ENCODE results near the gene LGALS3.

The LGALS3 gene

DNA sequence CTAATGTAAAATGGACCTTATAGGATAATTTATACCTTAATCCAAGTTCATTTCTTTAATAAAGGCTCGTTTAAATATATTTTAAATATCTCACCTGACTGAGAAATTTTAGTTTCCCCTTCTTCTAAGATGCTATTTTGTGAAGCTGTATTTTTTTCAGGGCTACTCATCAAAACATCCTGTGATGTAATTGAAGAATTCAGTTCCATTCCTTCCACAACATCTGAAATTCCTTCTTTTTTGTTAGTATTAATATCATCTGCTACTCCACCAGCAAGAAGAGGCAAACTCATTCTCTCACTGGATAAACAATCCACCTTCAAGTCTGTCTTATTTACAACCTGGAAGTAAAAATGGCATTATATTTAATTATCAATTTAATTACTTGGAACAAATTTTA, 22.5 kb downstream of the LGALS3 start:
- H3K36me3 ChIP-seq (ENCODE audit: insufficient read depth, low read length): peaks cover 69% of the 10 kb centered on the region
- H3K4me1 ChIP-seq (ENCODE audit: insufficient read depth, low read length): no peaks in the 10 kb centered on the region
- H3K4me3 ChIP-seq (ENCODE audit: low read length): no peak overlapping the region
- H3K27me3 ChIP-seq (ENCODE audit: insufficient read depth, low read length): no peaks in the 10 kb centered on the region
- H3K9me3 ChIP-seq (ENCODE audit: low read length): no peaks in the 10 kb centered on the region
- H2AFZ ChIP-seq (ENCODE audit: low read depth, low read length): no peak overlapping the region

DNA sequence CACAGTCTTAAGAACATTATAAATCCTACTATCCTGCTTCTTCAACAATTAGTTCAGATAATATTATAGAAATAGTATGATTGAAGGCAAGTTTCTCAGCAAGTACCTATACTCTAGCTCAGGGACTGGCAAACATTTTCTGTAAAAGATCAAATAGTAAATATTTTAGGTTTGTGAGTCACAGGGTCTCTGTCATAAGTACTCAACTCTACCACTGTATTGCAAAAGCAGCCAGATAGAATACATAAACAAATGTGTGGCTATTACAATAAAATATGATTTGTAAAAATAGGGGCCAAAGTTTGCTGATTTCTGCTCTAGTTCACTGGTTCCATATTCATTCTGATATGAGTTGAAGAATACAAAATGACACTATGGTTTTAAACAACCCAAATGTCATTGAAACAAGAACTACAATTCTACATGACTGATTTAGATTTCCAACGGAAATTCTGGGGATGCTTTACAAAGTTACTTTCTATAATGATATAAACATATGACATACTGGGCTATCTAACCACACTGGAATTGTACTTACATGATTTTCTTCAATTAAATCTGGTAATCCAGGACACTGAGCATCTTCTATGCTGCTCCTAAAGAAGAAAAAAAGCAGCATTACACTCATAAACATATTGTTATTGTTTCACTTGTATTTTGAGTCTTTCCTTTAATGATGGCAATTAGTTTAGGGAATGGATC, 23.2 kb downstream of the LGALS3 start:
- H3K4me1 ChIP-seq (ENCODE audit: insufficient read depth, low read length): no peaks in the 10 kb centered on the region
- H3K36me3 ChIP-seq (ENCODE audit: insufficient read depth, low read length): peaks cover 69% of the 10 kb centered on the region
- H3K9me3 ChIP-seq (ENCODE audit: low read length): no peaks in the 10 kb centered on the region
- no peak overlapping the region for H2AFZ ChIP-seq (ENCODE audit: low read depth, low read length)
- H3K27me3 ChIP-seq (ENCODE audit: insufficient read depth, low read length): no peaks in the 10 kb centered on the region
- no peak overlapping the region for H3K4me3 ChIP-seq (ENCODE audit: low read length)

GRCh38 chr14:55153951-55154350, 24.9 kb downstream of the LGALS3 start:
- H3K4me1 ChIP-seq (ENCODE audit: insufficient read depth, low read length): no peaks in the 10 kb centered on the region
- H3K9me3 ChIP-seq (ENCODE audit: low read length): no peaks in the 10 kb centered on the region
- no peak overlapping the region for H3K4me3 ChIP-seq (ENCODE audit: low read length)
- H2AFZ ChIP-seq (ENCODE audit: low read depth, low read length): no peak overlapping the region
- H3K27me3 ChIP-seq (ENCODE audit: insufficient read depth, low read length): no peaks in the 10 kb centered on the region
- peaks cover 74% of the 10 kb centered on the region for H3K36me3 ChIP-seq (ENCODE audit: insufficient read depth, low read length)

DNA sequence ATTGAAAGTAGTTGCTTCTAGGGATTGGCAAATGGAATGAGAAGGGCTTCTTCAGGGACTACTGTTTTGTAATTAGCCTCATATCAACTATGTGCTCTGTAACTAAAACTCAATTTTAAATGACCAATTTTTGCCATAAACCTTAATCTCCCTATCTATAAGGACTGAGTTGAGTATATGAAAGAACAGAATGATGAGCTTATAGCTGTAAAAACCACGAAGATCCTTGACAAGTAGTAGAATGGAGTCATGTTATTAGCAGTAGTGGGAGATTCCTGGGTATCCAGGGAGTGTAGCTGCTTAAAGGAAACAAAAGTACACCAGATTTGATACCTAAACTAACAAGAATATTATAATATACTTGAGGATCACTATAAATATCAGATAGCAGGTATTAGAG, 28.0 kb downstream of the LGALS3 start:
- Histone ChIP-seq H2AFZ (ENCODE audit: low read depth, low read length) (no peak overlapping the region), H3K9me3 (ENCODE audit: low read length) (no peaks in the 10 kb centered on the region), H3K27me3 (ENCODE audit: insufficient read depth, low read length) (no peaks in the 10 kb centered on the region), H3K4me1 (ENCODE audit: insufficient read depth, low read length) (no peaks in the 10 kb centered on the region), H3K36me3 (ENCODE audit: insufficient read depth, low read length) (peaks cover 63% of the 10 kb centered on the region), H3K4me3 (ENCODE audit: low read length) (no peak overlapping the region)

DNA sequence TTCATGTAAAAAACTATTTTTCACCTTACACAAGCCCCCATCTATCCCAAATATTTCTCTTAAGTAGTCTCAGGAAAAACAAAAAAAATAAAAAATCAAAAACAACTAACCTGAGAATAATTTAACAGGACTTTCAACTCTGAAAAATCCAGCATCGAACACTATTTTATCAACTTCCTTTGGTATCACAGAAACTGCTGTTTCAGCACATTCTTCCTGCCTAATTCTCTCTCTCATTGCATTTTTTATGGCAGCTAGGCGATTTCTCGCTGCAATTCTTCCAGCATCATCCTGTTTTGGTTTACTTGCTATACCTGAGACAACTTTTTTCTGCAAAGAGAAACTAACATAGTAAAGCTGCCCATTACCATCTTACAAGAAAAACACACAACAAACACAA, 29.4 kb downstream of the LGALS3 start:
- peaks cover 64% of the 10 kb centered on the region for H3K36me3 ChIP-seq (ENCODE audit: insufficient read depth, low read length)
- H2AFZ ChIP-seq (ENCODE audit: low read depth, low read length): no peak overlapping the region

GRCh38 chr14:55160989-55161388, 31.9 kb downstream of the LGALS3 start:
- Histone ChIP-seq H2AFZ (ENCODE audit: low read depth, low read length) (no peak overlapping the region), H3K27me3 (ENCODE audit: insufficient read depth, low read length) (no peaks in the 10 kb centered on the region), H3K9me3 (ENCODE audit: low read length) (no peaks in the 10 kb centered on the region), H3K36me3 (ENCODE audit: insufficient read depth, low read length) (peaks cover 73% of the 10 kb centered on the region), H3K4me3 (ENCODE audit: low read length) (no peak overlapping the region), H3K4me1 (ENCODE audit: insufficient read depth, low read length) (no peaks in the 10 kb centered on the region)

More for the DNA sequence above, 29.4 kb downstream of the LGALS3 start:
- Histone ChIP-seq H3K27me3 (ENCODE audit: insufficient read depth, low read length) (no peaks in the 10 kb centered on the region), H3K4me1 (ENCODE audit: insufficient read depth, low read length) (no peaks in the 10 kb centered on the region), H3K4me3 (ENCODE audit: low read length) (no peak overlapping the region), H3K9me3 (ENCODE audit: low read length) (no peaks in the 10 kb centered on the region)

DNA sequence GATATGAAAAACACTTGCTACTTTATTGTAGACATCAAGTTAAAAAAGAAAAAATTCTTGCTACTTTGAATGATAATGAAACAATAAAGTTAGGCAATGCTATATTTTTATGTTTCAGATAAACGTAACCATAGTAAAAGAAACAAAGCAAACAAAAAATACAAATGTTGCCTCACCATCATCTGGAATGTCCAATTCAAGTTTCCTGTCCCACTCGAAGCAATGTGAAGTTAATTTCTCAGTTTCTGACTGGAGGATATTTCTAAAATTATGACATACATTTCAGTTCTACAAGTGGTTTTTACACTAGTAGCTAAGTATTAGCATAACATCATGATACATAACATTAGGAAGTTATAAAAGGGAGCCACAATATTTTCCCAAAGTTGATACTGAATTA, 41.5 kb downstream of the LGALS3 start:
- H3K36me3 ChIP-seq (ENCODE audit: insufficient read depth, low read length): peaks cover 51% of the 10 kb centered on the region

DNA sequence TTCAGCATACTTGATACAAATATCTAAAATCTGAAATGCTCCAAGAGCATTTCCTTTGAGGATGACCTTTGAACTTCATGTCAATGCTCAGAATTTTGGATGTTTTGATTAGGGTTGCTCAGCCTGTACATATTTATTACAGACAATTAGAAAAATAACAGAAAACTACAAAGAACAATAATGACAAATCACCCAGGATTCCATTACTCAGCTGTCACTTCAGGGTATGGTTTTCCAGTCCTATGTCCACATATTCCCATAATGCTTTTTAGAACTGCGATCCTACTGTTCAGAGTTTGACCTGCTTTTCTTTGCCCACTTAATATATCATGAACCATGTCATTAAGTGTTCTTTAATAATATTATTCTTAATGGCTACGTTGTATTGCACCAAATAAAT, 51.0 kb downstream of the LGALS3 start:
- Histone ChIP-seq H3K9me3 (ENCODE audit: low read length) (no peaks in the 10 kb centered on the region), H3K36me3 (ENCODE audit: insufficient read depth, low read length) (peaks cover 71% of the 10 kb centered on the region), H3K27me3 (ENCODE audit: insufficient read depth, low read length) (no peaks in the 10 kb centered on the region), H2AFZ (ENCODE audit: low read depth, low read length) (no peak overlapping the region), H3K4me3 (ENCODE audit: low read length) (no peak overlapping the region), H3K4me1 (ENCODE audit: insufficient read depth, low read length) (no peaks in the 10 kb centered on the region)

More for the DNA sequence above, 41.5 kb downstream of the LGALS3 start:
- H3K9me3 ChIP-seq (ENCODE audit: low read length): no peaks in the 10 kb centered on the region
- no peaks in the 10 kb centered on the region for H3K27me3 ChIP-seq (ENCODE audit: insufficient read depth, low read length)
- no peaks in the 10 kb centered on the region for H3K4me1 ChIP-seq (ENCODE audit: insufficient read depth, low read length)
- no peak overlapping the region for H2AFZ ChIP-seq (ENCODE audit: low read depth, low read length)
- no peak overlapping the region for H3K4me3 ChIP-seq (ENCODE audit: low read length)

DNA sequence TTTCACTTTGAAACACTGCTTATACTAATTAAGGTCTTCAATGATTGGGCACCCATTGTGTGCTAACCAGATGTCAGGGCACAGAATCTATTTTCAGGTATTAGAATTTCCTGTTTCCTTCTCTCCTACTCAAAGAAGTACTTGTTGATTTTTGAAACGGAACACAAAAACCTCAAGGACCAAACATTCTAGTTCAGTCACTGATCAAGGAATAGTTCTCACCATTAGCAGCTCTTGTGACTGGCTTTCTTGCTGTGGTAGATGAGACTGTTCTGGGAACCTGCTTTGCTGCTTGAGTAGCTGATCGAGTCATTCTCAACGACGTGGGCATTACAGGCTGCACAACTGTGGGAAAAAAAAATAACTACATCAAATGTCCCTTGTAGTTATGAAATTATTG, 51.4 kb downstream of the LGALS3 start:
- Histone ChIP-seq H3K4me3 (ENCODE audit: low read length) (no peak overlapping the region), H3K27me3 (ENCODE audit: insufficient read depth, low read length) (no peaks in the 10 kb centered on the region), H3K9me3 (ENCODE audit: low read length) (no peaks in the 10 kb centered on the region), H3K36me3 (ENCODE audit: insufficient read depth, low read length) (peaks cover 68% of the 10 kb centered on the region), H3K4me1 (ENCODE audit: insufficient read depth, low read length) (no peaks in the 10 kb centered on the region), H2AFZ (ENCODE audit: low read depth, low read length) (no peak overlapping the region)

GRCh38 chr14:55188686-55189295, 59.7 kb downstream of the LGALS3 start:
- peaks cover 16% of the 10 kb centered on the region for H3K4me1 ChIP-seq (ENCODE audit: insufficient read depth, low read length)
- no peak overlapping the region for H2AFZ ChIP-seq (ENCODE audit: low read depth, low read length)
- no peaks in the 10 kb centered on the region for H3K27me3 ChIP-seq (ENCODE audit: insufficient read depth, low read length)
- no peaks in the 10 kb centered on the region for H3K9me3 ChIP-seq (ENCODE audit: low read length)
- peaks cover 12% of the 10 kb centered on the region for H3K36me3 ChIP-seq (ENCODE audit: insufficient read depth, low read length)
- H3K4me3 ChIP-seq (ENCODE audit: low read length): no peak overlapping the region

DNA sequence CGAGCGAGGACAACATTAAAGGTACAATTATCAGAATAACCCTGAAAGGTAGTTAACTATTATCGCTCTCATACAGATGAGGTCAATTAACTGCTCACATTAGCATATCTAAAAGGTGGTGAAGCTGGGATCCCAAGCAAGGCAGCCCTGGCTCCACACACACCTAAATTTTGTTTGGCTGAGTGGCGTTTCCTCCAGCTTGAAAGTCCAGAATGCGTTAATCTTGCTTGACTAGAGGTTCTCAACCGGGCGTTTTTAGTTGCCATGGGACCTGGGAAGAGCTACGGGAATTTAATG, 61.8 kb downstream of the LGALS3 start:
- Histone ChIP-seq H3K4me1 (ENCODE audit: insufficient read depth, low read length) (peaks cover 16% of the 10 kb centered on the region), H2AFZ (ENCODE audit: low read depth, low read length) (peak overlapping the region; percentile 36), H3K27me3 (ENCODE audit: insufficient read depth, low read length) (no peaks in the 10 kb centered on the region), H3K36me3 (ENCODE audit: insufficient read depth, low read length) (peaks cover 8% of the 10 kb centered on the region), H3K9me3 (ENCODE audit: low read length) (no peaks in the 10 kb centered on the region), H3K4me3 (ENCODE audit: low read length) (peak overlapping the region; percentile 63)

DNA sequence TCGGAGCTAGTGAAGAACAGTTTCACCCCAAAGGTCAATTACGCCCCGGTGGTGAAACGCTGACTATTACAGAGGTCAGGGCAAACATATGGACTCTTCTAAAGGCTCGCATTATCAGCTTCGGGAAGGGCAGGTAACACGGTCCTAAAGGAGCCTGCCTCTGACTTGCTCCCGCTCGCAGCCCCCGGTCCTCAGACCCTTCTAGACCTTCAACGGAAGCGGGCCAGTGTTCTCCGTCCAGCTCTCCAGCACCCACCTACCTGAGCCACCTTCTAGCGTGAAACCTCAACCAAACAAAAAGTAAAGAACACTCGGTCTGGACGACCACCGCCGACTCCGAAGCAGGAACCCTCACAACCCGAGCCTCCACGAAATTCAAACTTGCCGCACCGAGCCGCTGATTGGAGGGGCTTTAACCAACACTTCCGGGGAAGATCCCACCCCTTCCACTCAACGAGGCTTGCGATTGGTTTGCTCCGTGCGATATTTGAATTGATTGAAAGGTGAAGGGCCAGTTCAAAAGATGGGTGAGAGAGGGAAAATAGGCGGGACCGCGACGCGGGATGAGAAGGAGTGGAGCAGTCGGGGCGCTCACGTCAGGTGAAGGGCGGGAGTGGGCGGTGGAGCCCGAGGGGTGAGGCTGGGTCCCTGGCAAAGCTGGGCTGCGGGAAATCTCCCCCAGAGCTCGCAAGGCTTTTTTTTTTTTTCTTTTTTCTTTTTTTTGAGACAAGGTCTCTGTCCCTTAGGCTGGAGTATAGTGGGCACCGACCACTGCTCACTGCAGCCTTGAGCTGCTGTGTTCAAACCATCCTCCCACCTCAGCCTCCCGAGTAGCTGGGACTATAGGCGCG, 62.4 kb downstream of the LGALS3 start, which contains the start of gene DLGAP5:
Gene DLGAP5, minus strand, starts transcription at position 383 of the 851 bp plus-strand sequence. CDS start 2,406 bp downstream, outside the sequence.
- peak within 1 kb of the TSS; percentile 63 for H3K4me3 ChIP-seq (ENCODE audit: low read length)
- peak within 1 kb of the TSS; percentile 37 for H2AFZ ChIP-seq (ENCODE audit: low read depth, low read length)
- H3K36me3 ChIP-seq (ENCODE audit: insufficient read depth, low read length): peaks cover 5% of the 10 kb centered on the region
- no peaks in the 10 kb centered on the region for H3K9me3 ChIP-seq (ENCODE audit: low read length)
- peaks cover 16% of the 10 kb centered on the region for H3K4me1 ChIP-seq (ENCODE audit: insufficient read depth, low read length)
- no peaks in the 10 kb centered on the region for H3K27me3 ChIP-seq (ENCODE audit: insufficient read depth, low read length)

DNA sequence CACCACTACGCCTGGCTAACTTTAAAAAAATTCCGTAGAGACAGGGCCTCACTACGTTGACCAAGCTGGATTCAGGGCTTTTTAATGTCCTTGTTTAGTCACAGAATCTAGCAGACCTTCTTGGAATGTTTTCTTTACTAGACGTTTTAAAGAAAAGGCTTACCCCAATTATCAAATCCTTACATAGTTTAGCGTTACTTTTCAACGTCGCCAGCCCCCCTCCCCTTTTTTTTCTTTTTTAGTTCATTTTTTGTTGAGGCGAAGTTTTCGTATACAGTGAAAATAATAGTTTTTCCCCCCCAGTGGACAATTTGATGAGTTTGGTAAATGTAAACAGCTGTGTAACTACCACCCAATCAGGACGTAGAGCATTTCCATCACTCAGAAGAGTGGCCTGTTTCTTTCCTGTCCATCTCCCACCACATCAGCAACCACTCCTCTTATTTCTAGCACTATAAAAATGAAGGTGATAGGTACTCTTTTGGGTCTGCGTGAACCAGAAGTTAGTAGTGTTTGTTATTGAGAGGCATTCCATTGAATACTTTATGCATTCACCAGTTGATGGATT, 63.1 kb downstream of the LGALS3 start:
- H3K9me3 ChIP-seq (ENCODE audit: low read length): no peaks in the 10 kb centered on the region
- peak overlapping the region; percentile 37 for H2AFZ ChIP-seq (ENCODE audit: low read depth, low read length)
- H3K4me3 ChIP-seq (ENCODE audit: low read length): peak overlapping the region; percentile 63
- no peaks in the 10 kb centered on the region for H3K27me3 ChIP-seq (ENCODE audit: insufficient read depth, low read length)
- peaks cover 16% of the 10 kb centered on the region for H3K4me1 ChIP-seq (ENCODE audit: insufficient read depth, low read length)
- no peaks in the 10 kb centered on the region for H3K36me3 ChIP-seq (ENCODE audit: insufficient read depth, low read length)
